ENCODE measurements around the gene CD180. TPM values are rescaled to one million over a fixed set of nuclear protein-coding genes. Genes with fewer than 3 reads are reported as not detected.

The CD180 gene
- total RNA-seq, 2 experiments from 2014 or later, result 14.4 to 15.7 TPM

DNA sequence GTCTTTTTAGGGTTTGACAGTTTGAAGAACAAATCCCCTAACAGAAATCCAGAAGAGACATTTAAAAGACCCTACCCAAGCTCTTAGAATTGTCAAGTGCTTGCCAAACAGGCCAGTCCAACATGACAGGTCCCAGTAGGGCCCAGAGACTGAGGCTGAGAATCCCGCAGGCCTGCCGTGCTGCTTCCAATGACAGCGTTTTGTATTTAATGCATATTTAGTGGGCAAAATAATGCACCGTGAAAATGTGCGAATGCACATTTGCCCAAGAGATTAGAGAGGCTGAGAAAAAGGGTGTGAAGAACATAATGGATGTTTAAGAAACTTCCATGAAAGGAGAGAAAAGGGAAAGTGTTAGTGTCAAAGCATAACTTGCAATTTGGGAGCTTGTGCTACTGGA, 57.6 kb downstream of the CD180 start:
- CTCF ChIA-PET (ENCODE audit: unreplicated experiment), result no interaction called here
- no peak overlapping the region for H3K4me2 ChIP-seq (ENCODE audit: low read length)
- no peaks in the 10 kb centered on the region for H3K9me2 ChIP-seq (ENCODE audit: insufficient read depth, low read length)
- no peaks in the 10 kb centered on the region for H4K20me1 ChIP-seq (ENCODE audit: insufficient read depth, low read length)
- intact Hi-C loops (cut with micrococcal nuclease; ENCODE audit: unreplicated experiment), result no loop called here
- H3K9me3 ChIP-seq (ENCODE audit: low read length), result no peaks in the 10 kb centered on the region
- H3K4me1 ChIP-seq (ENCODE audit: insufficient read depth, low read length, poor library complexity, severe bottlenecking), result no peaks in the 10 kb centered on the region
- H2AFZ ChIP-seq (ENCODE audit: low read length), result no peak overlapping the region
- H3K79me2 ChIP-seq (ENCODE audit: insufficient read depth, low read depth, low read length), result no peaks in the 10 kb centered on the region
- no peak overlapping the region for H3K27ac ChIP-seq (ENCODE audit: low read depth, low read length, poor library complexity, severe bottlenecking)
- TF ChIP-seq, protein P1, sequence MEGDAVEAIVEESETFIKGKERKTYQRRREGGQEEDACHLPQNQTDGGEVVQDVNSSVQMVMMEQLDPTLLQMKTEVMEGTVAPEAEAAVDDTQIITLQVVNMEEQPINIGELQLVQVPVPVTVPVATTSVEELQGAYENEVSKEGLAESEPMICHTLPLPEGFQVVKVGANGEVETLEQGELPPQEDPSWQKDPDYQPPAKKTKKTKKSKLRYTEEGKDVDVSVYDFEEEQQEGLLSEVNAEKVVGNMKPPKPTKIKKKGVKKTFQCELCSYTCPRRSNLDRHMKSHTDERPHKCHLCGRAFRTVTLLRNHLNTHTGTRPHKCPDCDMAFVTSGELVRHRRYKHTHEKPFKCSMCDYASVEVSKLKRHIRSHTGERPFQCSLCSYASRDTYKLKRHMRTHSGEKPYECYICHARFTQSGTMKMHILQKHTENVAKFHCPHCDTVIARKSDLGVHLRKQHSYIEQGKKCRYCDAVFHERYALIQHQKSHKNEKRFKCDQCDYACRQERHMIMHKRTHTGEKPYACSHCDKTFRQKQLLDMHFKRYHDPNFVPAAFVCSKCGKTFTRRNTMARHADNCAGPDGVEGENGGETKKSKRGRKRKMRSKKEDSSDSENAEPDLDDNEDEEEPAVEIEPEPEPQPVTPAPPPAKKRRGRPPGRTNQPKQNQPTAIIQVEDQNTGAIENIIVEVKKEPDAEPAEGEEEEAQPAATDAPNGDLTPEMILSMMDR (conservative IDR thresholded peaks at IDR 0.05; ENCODE audit: low read length), result no peak
- no peak for TF ChIP-seq EZH2phosphoT487 (IDR thresholded peaks at IDR 0.05; ENCODE audit: borderline replicate concordance, low read depth, low read length)
- POLR2A ChIA-PET, result interaction anchor here (1.2 to 1.3 kb wide), 2 partner anchors 21 to 37 kb away, joined by 4 read pairs; no protein-coding TSS in a partner anchor
- no peak overlapping the region for H3K4me3 ChIP-seq (ENCODE audit: low read depth, low read length, poor library complexity, severe bottlenecking)
- no peak for DNase-seq (ENCODE audit: low spot score)
- BruUV-seq (replicated peaks), result no TSS peak
- H3K36me3 ChIP-seq (ENCODE audit: insufficient read depth, low read length), result no peaks in the 10 kb centered on the region

DNA sequence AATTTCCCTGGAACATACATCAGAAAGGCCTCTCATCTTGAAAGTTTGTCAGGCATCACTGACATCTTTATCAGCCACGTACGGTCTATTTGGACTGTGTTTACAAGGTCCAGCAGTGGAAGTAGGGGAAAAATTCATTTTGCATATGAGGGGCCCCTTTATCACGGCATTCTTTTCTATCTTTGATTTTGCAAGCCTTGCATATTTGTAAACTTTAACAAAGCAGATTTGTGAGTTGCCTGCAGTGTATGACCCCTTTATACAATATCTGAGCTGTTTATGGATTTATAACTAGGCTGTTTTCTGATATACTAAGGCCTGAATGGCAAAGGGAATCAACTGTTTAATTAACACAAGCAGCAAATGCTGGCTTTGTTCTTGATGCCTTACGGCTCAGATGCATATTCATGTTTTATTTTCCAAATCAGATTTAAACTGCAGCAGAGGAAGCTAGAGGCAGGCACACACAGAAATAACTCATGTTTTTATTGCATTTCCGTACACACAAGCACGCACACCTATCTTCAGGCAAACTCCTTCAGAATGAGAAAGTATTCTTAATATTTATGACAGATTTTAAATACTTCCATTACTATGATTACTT, 61.1 kb downstream of the CD180 start:
- no peaks in the 10 kb centered on the region for H3K4me1 ChIP-seq (ENCODE audit: insufficient read depth, low read length, poor library complexity, severe bottlenecking)
- no peaks in the 10 kb centered on the region for H3K9me3 ChIP-seq (ENCODE audit: low read length)
- no peaks in the 10 kb centered on the region for H3K9me2 ChIP-seq (ENCODE audit: insufficient read depth, low read length)
- no peak for TF ChIP-seq EZH2phosphoT487 (IDR thresholded peaks at IDR 0.05; ENCODE audit: borderline replicate concordance, low read depth, low read length)
- TF ChIP-seq, protein P1 (conservative IDR thresholded peaks at IDR 0.05; ENCODE audit: low read length), result no peak
- DNase-seq (ENCODE audit: low spot score), result no peak
- no TSS peak for BruUV-seq (replicated peaks)
- no peak overlapping the region for H3K27ac ChIP-seq (ENCODE audit: low read depth, low read length, poor library complexity, severe bottlenecking)
- ChIA-PET POLR2A (no interaction called here), CTCF (ENCODE audit: unreplicated experiment) (no interaction called here)
- H4K20me1 ChIP-seq (ENCODE audit: insufficient read depth, low read length), result no peaks in the 10 kb centered on the region
- no peak overlapping the region for H3K4me3 ChIP-seq (ENCODE audit: low read depth, low read length, poor library complexity, severe bottlenecking)
- H3K4me2 ChIP-seq (ENCODE audit: low read length), result no peak overlapping the region
- H3K79me2 ChIP-seq (ENCODE audit: insufficient read depth, low read depth, low read length), result no peaks in the 10 kb centered on the region
- no peaks in the 10 kb centered on the region for H3K36me3 ChIP-seq (ENCODE audit: insufficient read depth, low read length)
- H2AFZ ChIP-seq (ENCODE audit: low read length), result no peak overlapping the region
- intact Hi-C loops (cut with micrococcal nuclease; ENCODE audit: unreplicated experiment), result no loop called here

DNA sequence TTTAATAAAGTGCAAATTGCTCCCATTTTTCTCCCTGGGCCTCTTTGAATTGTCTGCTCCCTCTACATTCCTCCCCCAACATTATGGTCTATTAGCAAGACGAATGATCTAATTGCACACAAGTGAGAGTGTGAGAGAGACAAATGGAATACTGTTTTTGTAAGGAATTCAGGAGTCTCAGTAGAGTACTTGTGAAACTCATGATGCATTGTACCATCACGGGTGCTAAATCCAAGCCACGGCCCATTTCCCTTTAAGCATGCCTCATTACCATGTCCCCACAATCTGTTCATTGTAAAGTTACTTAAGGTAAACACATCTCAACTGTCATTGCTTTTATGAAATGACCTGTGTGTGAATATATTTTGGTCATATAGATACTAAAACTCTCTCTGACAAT, 62.8 kb downstream of the CD180 start:
- no peaks in the 10 kb centered on the region for H3K4me1 ChIP-seq (ENCODE audit: insufficient read depth, low read length, poor library complexity, severe bottlenecking)
- no peaks in the 10 kb centered on the region for H4K20me1 ChIP-seq (ENCODE audit: insufficient read depth, low read length)
- DNase-seq (ENCODE audit: low spot score), result no peak
- intact Hi-C loops (cut with micrococcal nuclease; ENCODE audit: unreplicated experiment), result no loop called here
- H3K36me3 ChIP-seq (ENCODE audit: insufficient read depth, low read length), result no peaks in the 10 kb centered on the region
- H3K4me2 ChIP-seq (ENCODE audit: low read length), result no peak overlapping the region
- H3K9me3 ChIP-seq (ENCODE audit: low read length), result no peaks in the 10 kb centered on the region
- ChIA-PET POLR2A (interaction anchor here (0.8 kb wide), 1 partner anchor 13 kb away, joined by 3 read pairs; no protein-coding TSS in a partner anchor), CTCF (ENCODE audit: unreplicated experiment) (no interaction called here)
- no peak for TF ChIP-seq EZH2phosphoT487 (IDR thresholded peaks at IDR 0.05; ENCODE audit: borderline replicate concordance, low read depth, low read length)
- TF ChIP-seq, protein P1 (conservative IDR thresholded peaks at IDR 0.05; ENCODE audit: low read length), result no peak
- no peak overlapping the region for H2AFZ ChIP-seq (ENCODE audit: low read length)
- no peaks in the 10 kb centered on the region for H3K79me2 ChIP-seq (ENCODE audit: insufficient read depth, low read depth, low read length)
- no TSS peak for BruUV-seq (replicated peaks)
- H3K4me3 ChIP-seq (ENCODE audit: low read depth, low read length, poor library complexity, severe bottlenecking), result no peak overlapping the region
- H3K27ac ChIP-seq (ENCODE audit: low read depth, low read length, poor library complexity, severe bottlenecking), result no peak overlapping the region
- no peaks in the 10 kb centered on the region for H3K9me2 ChIP-seq (ENCODE audit: insufficient read depth, low read length)

Measured in OCI-LY7 (cell line).